Upper lobe of left lung (tissue), 4 donors: Measurements from ENCODE around the gene DNAJC12.

ENCODE experiments used
- POLR2A ChIP-seq, 4 donors: fragments of 450-650 bp; IDR thresholded peaks; one replicate each; pipeline ENCODE4 v1.5.1; 2016 to 2017; ENCODE audit warnings: antibody characterized with exemption in 4 of 4, mild to moderate bottlenecking in 2 of 4
- TF ChIP-seq, protein P1 (sequence below), 6 experiments: fragments of 450-650 bp in 4 of 6; fragments of 200-600 bp in 2 of 6; sonication (generic) in 2 of 6; IDR thresholded peaks; one replicate each; pipeline ENCODE4 v1.5.1; 2016 to 2019; ENCODE audit warnings: antibody characterized with exemption in 6 of 6

DNA sequence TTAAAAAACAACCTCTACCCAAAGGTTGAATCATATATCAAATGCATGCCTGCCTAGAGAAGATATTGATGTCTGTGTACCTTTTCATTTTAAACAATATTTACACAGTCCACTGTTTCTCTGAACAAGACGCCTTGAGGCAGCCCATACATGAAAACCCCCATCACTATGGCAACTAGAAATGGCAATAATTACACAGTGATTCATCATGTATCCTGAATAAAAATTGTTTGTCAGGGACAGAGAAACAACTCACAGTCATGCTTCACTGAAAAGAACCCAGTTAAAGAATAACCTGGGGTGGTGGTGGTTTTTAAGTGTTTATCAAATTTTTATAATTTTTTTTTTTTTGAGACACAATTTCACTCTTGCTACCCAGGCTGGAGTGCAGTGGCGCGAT lies 19.7 kb downstream of the DNAJC12 start:
- TF ChIP-seq, protein P1, sequence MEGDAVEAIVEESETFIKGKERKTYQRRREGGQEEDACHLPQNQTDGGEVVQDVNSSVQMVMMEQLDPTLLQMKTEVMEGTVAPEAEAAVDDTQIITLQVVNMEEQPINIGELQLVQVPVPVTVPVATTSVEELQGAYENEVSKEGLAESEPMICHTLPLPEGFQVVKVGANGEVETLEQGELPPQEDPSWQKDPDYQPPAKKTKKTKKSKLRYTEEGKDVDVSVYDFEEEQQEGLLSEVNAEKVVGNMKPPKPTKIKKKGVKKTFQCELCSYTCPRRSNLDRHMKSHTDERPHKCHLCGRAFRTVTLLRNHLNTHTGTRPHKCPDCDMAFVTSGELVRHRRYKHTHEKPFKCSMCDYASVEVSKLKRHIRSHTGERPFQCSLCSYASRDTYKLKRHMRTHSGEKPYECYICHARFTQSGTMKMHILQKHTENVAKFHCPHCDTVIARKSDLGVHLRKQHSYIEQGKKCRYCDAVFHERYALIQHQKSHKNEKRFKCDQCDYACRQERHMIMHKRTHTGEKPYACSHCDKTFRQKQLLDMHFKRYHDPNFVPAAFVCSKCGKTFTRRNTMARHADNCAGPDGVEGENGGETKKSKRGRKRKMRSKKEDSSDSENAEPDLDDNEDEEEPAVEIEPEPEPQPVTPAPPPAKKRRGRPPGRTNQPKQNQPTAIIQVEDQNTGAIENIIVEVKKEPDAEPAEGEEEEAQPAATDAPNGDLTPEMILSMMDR (IDR thresholded peaks at IDR 0.05): no peak
- no peak for TF ChIP-seq POLR2A (IDR thresholded peaks at IDR 0.05)
